Neural cell (in vitro differentiated cells): Measurements from ENCODE around the gene GYPC. TPM values are rescaled to one million over a fixed set of nuclear protein-coding genes. Genes with fewer than 3 reads are reported as not detected.
"Not testable (repeated sequence)": the region's sequence is repeated elsewhere in the genome, so short reads cannot be mapped to it uniquely, and the experiment has no call there.

Source experiments
- H2AFZ ChIP-seq: fragments of 200-600, 300-800 bp; sonication (generic), shearing (Covaris generic); 2 replicates; pipeline ENCODE4 v1.6.0; 2014; ENCODE audit warnings: low read depth, mild to moderate bottlenecking, antibody characterized with exemption, low read length, moderate library complexity
- H3F3A ChIP-seq: fragments of 200-600 bp; shearing (Covaris generic); 2 replicates; pipeline ENCODE4 v1.6.1; 2016; ENCODE audit warnings: mild to moderate bottlenecking, moderate library complexity, mixed read lengths, antibody characterized with exemption, low read length; ENCODE audit not compliant: insufficient read depth, poor library complexity, severe bottlenecking
- H3K27ac ChIP-seq: fragments of 200-600, 300-800 bp; sonication (generic), shearing (Covaris generic); 2 replicates; pipeline ENCODE4 v1.5.1; 2014; ENCODE audit warnings: mild to moderate bottlenecking, low read length, moderate library complexity
- H3K27me3 ChIP-seq: fragments of 300-800, 200-600 bp; sonication (generic), shearing (Covaris generic); 2 replicates; pipeline ENCODE4 v1.6.0; 2014; ENCODE audit warnings: mild to moderate bottlenecking, low read depth, low read length, moderate library complexity; ENCODE audit not compliant: insufficient read depth
- H3K36me3 ChIP-seq: fragments of 300-800, 200-600 bp; sonication (generic), shearing (Covaris generic); 2 replicates; pipeline ENCODE4 v1.5.1; 2014; ENCODE audit warnings: mild to moderate bottlenecking, antibody characterized with exemption, low read length, moderate library complexity; ENCODE audit not compliant: insufficient read depth
- H3K4me2 ChIP-seq: fragments of 300-800, 200-600 bp; sonication (generic), shearing (Covaris generic); 2 replicates; pipeline ENCODE4 v1.6.0; 2014; ENCODE audit warnings: mild to moderate bottlenecking, low read length
- H3K4me3 ChIP-seq: fragments of 300-800, 200-600 bp; sonication (generic), shearing (Covaris generic); 2 replicates; pipeline ENCODE4 v1.5.1; 2014; ENCODE audit warnings: mild to moderate bottlenecking, low read length, moderate library complexity
- H3K79me2 ChIP-seq: fragments of 200-600 bp; shearing (Covaris generic); replicated peaks from 2 replicates; pipeline ENCODE4 v1.6.0; 2014; ENCODE audit warnings: mild to moderate bottlenecking, low read length, moderate library complexity; ENCODE audit not compliant: insufficient read depth
- H3K9ac ChIP-seq: fragments of 300-800, 200-600 bp; sonication (generic), shearing (Covaris generic); 2 replicates; pipeline ENCODE4 v1.6.1; 2016; ENCODE audit warnings: mild to moderate bottlenecking, low read length, mixed read lengths
- H3K9me2 ChIP-seq: fragments of 200-600 bp; shearing (Covaris generic); 2 replicates; pipeline ENCODE4 v1.6.1; 2016; ENCODE audit warnings: mild to moderate bottlenecking, low read length, mixed read lengths; ENCODE audit not compliant: insufficient read depth
- H3K9me3 ChIP-seq: fragments of 200-600, 300-800 bp; sonication (generic), shearing (Covaris generic); 2 replicates; pipeline ENCODE4 v1.6.1; 2016; ENCODE audit warnings: mild to moderate bottlenecking, mixed run types, low read length, moderate library complexity, mixed read lengths
- H4K20me1 ChIP-seq: fragments of 200-600 bp; shearing (Covaris generic); 2 replicates; pipeline ENCODE4 v1.6.1; 2016; ENCODE audit warnings: mild to moderate bottlenecking, mixed run types; ENCODE audit not compliant: insufficient read depth
- EP300 ChIP-seq: fragments of 450-650 bp; conservative IDR thresholded peaks from 2 replicates; pipeline ENCODE4 v1.6.1; 2014; ENCODE audit warnings: antibody characterized with exemption, mild to moderate bottlenecking, moderate library complexity; ENCODE audit not compliant: poor library complexity, severe bottlenecking
- EZH2 ChIP-seq: fragments of 200-600, 300-800 bp; shearing (Covaris generic), sonication (generic); IDR thresholded peaks from 2 replicates; pipeline ENCODE4 v1.6.1; 2014; ENCODE audit warnings: antibody characterized with exemption, low read length, borderline replicate concordance, mild to moderate bottlenecking; ENCODE audit not compliant: insufficient read depth, poor library complexity, severe bottlenecking
- MXI1 ChIP-seq: fragments of 450-650 bp; conservative IDR thresholded peaks from 2 replicates; pipeline ENCODE4 v1.6.1; 2014; ENCODE audit warnings: antibody characterized with exemption, mild to moderate bottlenecking; ENCODE audit not compliant: poor library complexity, severe bottlenecking
- POLR2AphosphoS5 ChIP-seq: IDR thresholded peaks from 2 replicates; pipeline ENCODE4 v1.6.1; 2012
- RAD21 ChIP-seq: fragments of 450-650 bp; conservative IDR thresholded peaks from 2 replicates; pipeline ENCODE4 v1.6.1; 2014; ENCODE audit warnings: antibody characterized with exemption, mild to moderate bottlenecking, moderate library complexity
- SMC3 ChIP-seq: fragments of 450-650 bp; conservative IDR thresholded peaks from 2 replicates; pipeline ENCODE4 v1.6.1; 2014; ENCODE audit warnings: antibody characterized with exemption, mild to moderate bottlenecking, moderate library complexity; ENCODE audit not compliant: poor library complexity
- TAF1 ChIP-seq: IDR thresholded peaks from 2 replicates; pipeline ENCODE4 v1.6.1; 2012; ENCODE audit warnings: low read depth
- polyA plus RNA-seq: library from polyadenylated mRNA; depleted of rRNA; stranded (reverse); fragments of >200 nt; gene quantifications from 2 replicates; pipeline ENCODE4 v1.2.3, GENCODE V29; 2014
- TF ChIP-seq, protein P1 (sequence below): IDR thresholded peaks from 2 replicates; pipeline ENCODE4 v1.6.1; 2012; ENCODE audit warnings: borderline replicate concordance
- TF ChIP-seq, protein P2 (sequence below): fragments of 450-650 bp; IDR thresholded peaks from 2 replicates; pipeline ENCODE4 v1.5.1; 2014; ENCODE audit warnings: antibody characterized with exemption, mild to moderate bottlenecking, moderate library complexity; ENCODE audit not compliant: poor library complexity, severe bottlenecking

GYPC gene
- polyA plus RNA-seq, 1 donor from 2014 or later: 0.40 TPM

DNA sequence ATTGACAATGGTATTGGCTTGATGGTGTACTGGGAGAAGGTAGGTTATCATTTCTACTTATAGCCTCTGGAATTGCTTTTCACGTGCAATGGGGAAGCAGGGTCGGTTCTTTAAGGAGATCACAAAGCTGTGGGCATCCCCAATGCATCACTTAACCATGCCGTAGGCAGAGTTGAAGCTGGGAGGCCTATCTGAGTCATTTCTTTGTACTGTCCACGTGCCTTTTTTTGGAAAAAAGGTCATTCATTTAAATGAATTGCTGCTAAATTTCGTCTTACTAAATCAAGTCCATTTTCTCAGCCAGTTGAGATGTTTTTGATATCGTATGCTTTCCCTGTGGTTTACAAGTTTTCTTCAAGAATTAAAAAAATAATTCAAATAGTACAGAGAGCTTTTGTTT is 17.2 kb upstream of the GYPC start:
- TF ChIP-seq SMC3: no peak
- TF ChIP-seq EZH2: no peak
- TF ChIP-seq, protein P1, sequence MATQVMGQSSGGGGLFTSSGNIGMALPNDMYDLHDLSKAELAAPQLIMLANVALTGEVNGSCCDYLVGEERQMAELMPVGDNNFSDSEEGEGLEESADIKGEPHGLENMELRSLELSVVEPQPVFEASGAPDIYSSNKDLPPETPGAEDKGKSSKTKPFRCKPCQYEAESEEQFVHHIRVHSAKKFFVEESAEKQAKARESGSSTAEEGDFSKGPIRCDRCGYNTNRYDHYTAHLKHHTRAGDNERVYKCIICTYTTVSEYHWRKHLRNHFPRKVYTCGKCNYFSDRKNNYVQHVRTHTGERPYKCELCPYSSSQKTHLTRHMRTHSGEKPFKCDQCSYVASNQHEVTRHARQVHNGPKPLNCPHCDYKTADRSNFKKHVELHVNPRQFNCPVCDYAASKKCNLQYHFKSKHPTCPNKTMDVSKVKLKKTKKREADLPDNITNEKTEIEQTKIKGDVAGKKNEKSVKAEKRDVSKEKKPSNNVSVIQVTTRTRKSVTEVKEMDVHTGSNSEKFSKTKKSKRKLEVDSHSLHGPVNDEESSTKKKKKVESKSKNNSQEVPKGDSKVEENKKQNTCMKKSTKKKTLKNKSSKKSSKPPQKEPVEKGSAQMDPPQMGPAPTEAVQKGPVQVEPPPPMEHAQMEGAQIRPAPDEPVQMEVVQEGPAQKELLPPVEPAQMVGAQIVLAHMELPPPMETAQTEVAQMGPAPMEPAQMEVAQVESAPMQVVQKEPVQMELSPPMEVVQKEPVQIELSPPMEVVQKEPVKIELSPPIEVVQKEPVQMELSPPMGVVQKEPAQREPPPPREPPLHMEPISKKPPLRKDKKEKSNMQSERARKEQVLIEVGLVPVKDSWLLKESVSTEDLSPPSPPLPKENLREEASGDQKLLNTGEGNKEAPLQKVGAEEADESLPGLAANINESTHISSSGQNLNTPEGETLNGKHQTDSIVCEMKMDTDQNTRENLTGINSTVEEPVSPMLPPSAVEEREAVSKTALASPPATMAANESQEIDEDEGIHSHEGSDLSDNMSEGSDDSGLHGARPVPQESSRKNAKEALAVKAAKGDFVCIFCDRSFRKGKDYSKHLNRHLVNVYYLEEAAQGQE: no peak
- no peak for TF ChIP-seq POLR2AphosphoS5
- TF ChIP-seq RAD21: no peak
- TF ChIP-seq MXI1: no peak
- TF ChIP-seq EP300: no peak
- TF ChIP-seq TAF1: no peak
- TF ChIP-seq, protein P2, sequence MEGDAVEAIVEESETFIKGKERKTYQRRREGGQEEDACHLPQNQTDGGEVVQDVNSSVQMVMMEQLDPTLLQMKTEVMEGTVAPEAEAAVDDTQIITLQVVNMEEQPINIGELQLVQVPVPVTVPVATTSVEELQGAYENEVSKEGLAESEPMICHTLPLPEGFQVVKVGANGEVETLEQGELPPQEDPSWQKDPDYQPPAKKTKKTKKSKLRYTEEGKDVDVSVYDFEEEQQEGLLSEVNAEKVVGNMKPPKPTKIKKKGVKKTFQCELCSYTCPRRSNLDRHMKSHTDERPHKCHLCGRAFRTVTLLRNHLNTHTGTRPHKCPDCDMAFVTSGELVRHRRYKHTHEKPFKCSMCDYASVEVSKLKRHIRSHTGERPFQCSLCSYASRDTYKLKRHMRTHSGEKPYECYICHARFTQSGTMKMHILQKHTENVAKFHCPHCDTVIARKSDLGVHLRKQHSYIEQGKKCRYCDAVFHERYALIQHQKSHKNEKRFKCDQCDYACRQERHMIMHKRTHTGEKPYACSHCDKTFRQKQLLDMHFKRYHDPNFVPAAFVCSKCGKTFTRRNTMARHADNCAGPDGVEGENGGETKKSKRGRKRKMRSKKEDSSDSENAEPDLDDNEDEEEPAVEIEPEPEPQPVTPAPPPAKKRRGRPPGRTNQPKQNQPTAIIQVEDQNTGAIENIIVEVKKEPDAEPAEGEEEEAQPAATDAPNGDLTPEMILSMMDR: no peak

DNA sequence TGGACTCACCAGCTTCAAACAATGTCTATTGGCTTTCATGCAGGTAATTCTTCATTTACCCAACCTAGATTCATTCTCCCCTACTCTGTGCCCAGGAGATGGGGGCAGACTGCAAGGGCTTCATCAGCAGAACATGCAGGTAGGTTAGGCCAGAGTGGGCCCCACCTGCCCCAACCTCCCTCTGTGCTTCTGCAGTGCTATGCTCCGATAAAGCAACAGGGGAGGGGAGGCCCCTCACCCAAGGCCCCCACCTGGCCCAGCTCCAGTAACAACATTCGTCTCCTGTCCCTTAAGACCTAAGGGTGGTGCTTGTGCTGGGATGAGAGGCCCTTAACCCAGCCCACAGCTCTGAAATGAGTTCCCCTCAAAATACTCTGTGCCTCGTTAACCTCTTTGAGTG is 16.7 kb upstream of the GYPC start:
- TF ChIP-seq MXI1 (no peak), EP300 (no peak), POLR2AphosphoS5 (no peak), RAD21 (no peak), SMC3 (no peak), TAF1 (no peak), EZH2 (no peak)
- TF ChIP-seq, protein P2: no peak
- TF ChIP-seq, protein P1: no peak
- Histone ChIP-seq H3K79me2 (no peaks in the 10 kb centered on the region), H3K27me3 (no peaks in the 10 kb centered on the region), H3K9ac (no peak overlapping the region), H3K4me2 (no peak overlapping the region), H4K20me1 (no peaks in the 10 kb centered on the region), H3K27ac (no peak overlapping the region), H3K9me3 (no peaks in the 10 kb centered on the region), H3F3A (no peaks in the 10 kb centered on the region), H3K4me3 (no peak overlapping the region), H3K36me3 (no peaks in the 10 kb centered on the region), H3K9me2 (no peaks in the 10 kb centered on the region), H2AFZ (no peak overlapping the region)

More for the DNA sequence above, 17.2 kb upstream of the GYPC start:
- no peaks in the 10 kb centered on the region for H3F3A ChIP-seq
- no peaks in the 10 kb centered on the region for H3K36me3 ChIP-seq
- no peak overlapping the region for H3K4me2 ChIP-seq
- H2AFZ ChIP-seq: no peak overlapping the region
- no peak overlapping the region for H3K9ac ChIP-seq
- no peaks in the 10 kb centered on the region for H3K27me3 ChIP-seq
- H4K20me1 ChIP-seq: no peaks in the 10 kb centered on the region
- H3K4me3 ChIP-seq: no peak overlapping the region
- no peaks in the 10 kb centered on the region for H3K79me2 ChIP-seq
- H3K9me2 ChIP-seq: no peaks in the 10 kb centered on the region
- H3K27ac ChIP-seq: no peak overlapping the region
- no peaks in the 10 kb centered on the region for H3K9me3 ChIP-seq

DNA sequence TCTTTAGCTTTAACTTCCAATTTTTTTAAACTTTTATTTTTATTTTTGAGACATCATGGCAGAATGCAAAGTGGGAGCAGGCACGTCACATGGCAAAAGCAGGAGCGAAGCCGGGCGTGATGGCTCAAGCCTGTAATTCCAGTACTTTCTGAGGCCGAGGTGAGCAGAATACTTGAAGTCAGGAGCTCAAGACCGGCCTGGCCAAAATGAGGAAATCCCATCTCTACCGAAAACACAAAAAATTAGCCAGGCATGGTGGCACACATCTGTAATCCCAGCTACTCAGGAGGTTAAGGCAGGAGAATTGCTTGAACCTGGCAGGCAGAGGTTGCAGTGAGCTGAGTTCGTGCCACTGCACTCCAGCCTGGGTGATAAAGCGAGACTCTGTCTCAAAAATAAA is 14.7 kb upstream of the GYPC start:
- H2AFZ ChIP-seq, H3K27me3 ChIP-seq, H3K4me3 ChIP-seq, H3K9ac ChIP-seq, H3K4me2 ChIP-seq, H3F3A ChIP-seq, H3K79me2 ChIP-seq, H3K9me3 ChIP-seq, H3K27ac ChIP-seq, H3K36me3 ChIP-seq, H4K20me1 ChIP-seq, H3K9me2 ChIP-seq: not testable (repeated sequence)
